ENCODE data around the gene RNF121.

The RNF121 gene

GRCh38 chr11:71913756-71914526 is 14.9 kb upstream of the RNF121 start:
- no peak for TF ChIP-seq EZH2phosphoT487 (IDR thresholded peaks at IDR 0.05; ENCODE audit: borderline replicate concordance, low read length)
- TF ChIP-seq, protein P1, sequence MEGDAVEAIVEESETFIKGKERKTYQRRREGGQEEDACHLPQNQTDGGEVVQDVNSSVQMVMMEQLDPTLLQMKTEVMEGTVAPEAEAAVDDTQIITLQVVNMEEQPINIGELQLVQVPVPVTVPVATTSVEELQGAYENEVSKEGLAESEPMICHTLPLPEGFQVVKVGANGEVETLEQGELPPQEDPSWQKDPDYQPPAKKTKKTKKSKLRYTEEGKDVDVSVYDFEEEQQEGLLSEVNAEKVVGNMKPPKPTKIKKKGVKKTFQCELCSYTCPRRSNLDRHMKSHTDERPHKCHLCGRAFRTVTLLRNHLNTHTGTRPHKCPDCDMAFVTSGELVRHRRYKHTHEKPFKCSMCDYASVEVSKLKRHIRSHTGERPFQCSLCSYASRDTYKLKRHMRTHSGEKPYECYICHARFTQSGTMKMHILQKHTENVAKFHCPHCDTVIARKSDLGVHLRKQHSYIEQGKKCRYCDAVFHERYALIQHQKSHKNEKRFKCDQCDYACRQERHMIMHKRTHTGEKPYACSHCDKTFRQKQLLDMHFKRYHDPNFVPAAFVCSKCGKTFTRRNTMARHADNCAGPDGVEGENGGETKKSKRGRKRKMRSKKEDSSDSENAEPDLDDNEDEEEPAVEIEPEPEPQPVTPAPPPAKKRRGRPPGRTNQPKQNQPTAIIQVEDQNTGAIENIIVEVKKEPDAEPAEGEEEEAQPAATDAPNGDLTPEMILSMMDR (IDR thresholded peaks at IDR 0.05; ENCODE audit: low read depth, low read length, poor library complexity, severe bottlenecking): no peak
- Histone ChIP-seq H3K4me2 (ENCODE audit: low read length) (no peak overlapping the region), H3K4me3 (ENCODE audit: low read length) (no peak overlapping the region)

GRCh38 chr11:71914617-71915189 is 14.1 kb upstream of the RNF121 start:
- Histone ChIP-seq H3F3A (ENCODE audit: control insufficient read depth, insufficient read depth) (no peaks in the 10 kb centered on the region), H3K27me3 (ENCODE audit: control insufficient read depth, low read length) (no peaks in the 10 kb centered on the region), H3K4me3 (ENCODE audit: low read length) (no peak overlapping the region), H3K9me3 (ENCODE audit: control insufficient read depth, insufficient read depth, low read length) (no peaks in the 10 kb centered on the region), H3K4me1 (ENCODE audit: control insufficient read depth, low read length) (no peaks in the 10 kb centered on the region), H4K20me1 (ENCODE audit: control insufficient read depth, insufficient read depth, low read depth, low read length) (no peaks in the 10 kb centered on the region), H3K4me2 (ENCODE audit: low read length) (no peak overlapping the region), H3K27ac (ENCODE audit: low read depth, low read length) (no peak overlapping the region), H3K9me2 (replicated peaks; ENCODE audit: control insufficient read depth, low read length) (no peaks in the 10 kb centered on the region), H3K79me2 (ENCODE audit: control insufficient read depth, low read length) (no peaks in the 10 kb centered on the region), H3K36me3 (ENCODE audit: control insufficient read depth, low read length) (peaks cover 43% of the 10 kb centered on the region)
- TF ChIP-seq, protein P1 (IDR thresholded peaks at IDR 0.05; ENCODE audit: low read depth, low read length, poor library complexity, severe bottlenecking): no peak
- no peak for TF ChIP-seq EZH2phosphoT487 (IDR thresholded peaks at IDR 0.05; ENCODE audit: borderline replicate concordance, low read length)

More at GRCh38 chr11:71913756-71914526, 14.9 kb upstream of the RNF121 start:
- no peaks in the 10 kb centered on the region for H3K79me2 ChIP-seq (ENCODE audit: control insufficient read depth, low read length)
- no peaks in the 10 kb centered on the region for H3K9me2 ChIP-seq (replicated peaks; ENCODE audit: control insufficient read depth, low read length)
- H3K27ac ChIP-seq (ENCODE audit: low read depth, low read length): no peak overlapping the region
- H4K20me1 ChIP-seq (ENCODE audit: control insufficient read depth, insufficient read depth, low read depth, low read length): no peaks in the 10 kb centered on the region
- no peaks in the 10 kb centered on the region for H3K27me3 ChIP-seq (ENCODE audit: control insufficient read depth, low read length)
- H3K4me1 ChIP-seq (ENCODE audit: control insufficient read depth, low read length): no peaks in the 10 kb centered on the region
- H3K36me3 ChIP-seq (ENCODE audit: control insufficient read depth, low read length): peaks cover 41% of the 10 kb centered on the region
- no peaks in the 10 kb centered on the region for H3K9me3 ChIP-seq (ENCODE audit: control insufficient read depth, insufficient read depth, low read length)
- no peaks in the 10 kb centered on the region for H3F3A ChIP-seq (ENCODE audit: control insufficient read depth, insufficient read depth)

- H3K27me3 ChIP-seq (ENCODE audit: control insufficient read depth, low read length): no peaks in the 10 kb centered on the region
- H3F3A ChIP-seq (ENCODE audit: control insufficient read depth, insufficient read depth): no peaks in the 10 kb centered on the region
- no peaks in the 10 kb centered on the region for H3K9me2 ChIP-seq (replicated peaks; ENCODE audit: control insufficient read depth, low read length)
- H3K4me1 ChIP-seq (ENCODE audit: control insufficient read depth, low read length): no peaks in the 10 kb centered on the region
- no peak overlapping the region for H3K4me2 ChIP-seq (ENCODE audit: low read length)
- no peaks in the 10 kb centered on the region for H3K9me3 ChIP-seq (ENCODE audit: control insufficient read depth, insufficient read depth, low read length)
- no peaks in the 10 kb centered on the region for H3K79me2 ChIP-seq (ENCODE audit: control insufficient read depth, low read length)
- H4K20me1 ChIP-seq (ENCODE audit: control insufficient read depth, insufficient read depth, low read depth, low read length): no peaks in the 10 kb centered on the region
- no peak overlapping the region for H3K27ac ChIP-seq (ENCODE audit: low read depth, low read length)
- H3K36me3 ChIP-seq (ENCODE audit: control insufficient read depth, low read length): peaks cover 48% of the 10 kb centered on the region
- H3K4me3 ChIP-seq (ENCODE audit: low read length): no peak overlapping the region
- TF ChIP-seq, protein P1 (IDR thresholded peaks at IDR 0.05; ENCODE audit: low read depth, low read length, poor library complexity, severe bottlenecking): no peak
- TF ChIP-seq EZH2phosphoT487 (IDR thresholded peaks at IDR 0.05; ENCODE audit: borderline replicate concordance, low read length): no peak
Observed at GRCh38 chr11:71917646-71918140, 11.2 kb upstream of the RNF121 start.

All from DOHH2 (cell line).